T-helper 17 cell (primary cell): ENCODE results near the gene RASA3. TPM values are rescaled to one million over a fixed set of nuclear protein-coding genes. Genes with fewer than 3 reads are reported as not detected.
"Not testable (repeated sequence)": the region's sequence is repeated elsewhere in the genome, so short reads cannot be mapped to it uniquely, and the experiment has no call there.

Experiments used
- ATAC-seq: fragments of 150-1000 bp; cut with Tn5 transposase; 2 replicates; pipeline ENCODE4 v1.10.0; 2021; ENCODE audit warnings: mild to moderate bottlenecking, moderate library complexity
- DNase-seq, 3 donors: peaks; one replicate each; pipeline versions ENCODE4 v3.0.0 to v3.0.0-alpha.2; 2020 to 2021
- H3K9me3 ChIP-seq: one replicate; pipeline ENCODE4 v1.7.0; 2013; ENCODE audit warnings: low read length, mild to moderate bottlenecking; ENCODE audit not compliant: control insufficient read depth, poor library complexity, severe bottlenecking
- H3K27ac Mint-ChIP-seq: one replicate; pipeline ENCODE4 v1.8.0; 2022; ENCODE audit warnings: mild to moderate bottlenecking, moderate library complexity, mixed read lengths
- H3K27me3 Mint-ChIP-seq: one replicate; pipeline ENCODE4 v1.8.0; 2022; ENCODE audit warnings: mixed read lengths
- H3K36me3 Mint-ChIP-seq: one replicate; pipeline ENCODE4 v1.8.0; 2022; ENCODE audit warnings: low read depth, mixed read lengths
- H3K4me1 Mint-ChIP-seq: one replicate; pipeline ENCODE4 v1.8.0; 2022; ENCODE audit warnings: mild to moderate bottlenecking, mixed read lengths
- H3K4me3 Mint-ChIP-seq: one replicate; pipeline ENCODE4 v1.8.0; 2022; ENCODE audit warnings: mild to moderate bottlenecking, moderate library complexity, mixed read lengths
- total RNA-seq, 4 donors: library from RNA in 2 of 4; stranded (reverse) in 2 of 4; gene quantifications; one replicate each; pipeline ENCODE4 v1.2.3 and lab custom pipeline; 2022 to 2026

The RASA3 gene
- total RNA-seq, 2 donors from 2014 or later, result 204 to 215 TPM

GRCh38 chr13:114107686-114108081, 24.7 kb downstream of the RASA3 start:
- DNase-seq (peak in 1 of 3 donors; percentile 6), ATAC-seq (no peak)
- Mint-ChIP-seq H3K27ac (peak overlapping the region; percentile 95), H3K36me3 (peaks cover 5% of the 10 kb centered on the region), H3K4me3 (peak overlapping the region; percentile 92), H3K4me1 (peaks cover 50% of the 10 kb centered on the region), H3K27me3 (no peaks in the 10 kb centered on the region)
- H3K9me3 ChIP-seq, result no peaks in the 10 kb centered on the region

DNA sequence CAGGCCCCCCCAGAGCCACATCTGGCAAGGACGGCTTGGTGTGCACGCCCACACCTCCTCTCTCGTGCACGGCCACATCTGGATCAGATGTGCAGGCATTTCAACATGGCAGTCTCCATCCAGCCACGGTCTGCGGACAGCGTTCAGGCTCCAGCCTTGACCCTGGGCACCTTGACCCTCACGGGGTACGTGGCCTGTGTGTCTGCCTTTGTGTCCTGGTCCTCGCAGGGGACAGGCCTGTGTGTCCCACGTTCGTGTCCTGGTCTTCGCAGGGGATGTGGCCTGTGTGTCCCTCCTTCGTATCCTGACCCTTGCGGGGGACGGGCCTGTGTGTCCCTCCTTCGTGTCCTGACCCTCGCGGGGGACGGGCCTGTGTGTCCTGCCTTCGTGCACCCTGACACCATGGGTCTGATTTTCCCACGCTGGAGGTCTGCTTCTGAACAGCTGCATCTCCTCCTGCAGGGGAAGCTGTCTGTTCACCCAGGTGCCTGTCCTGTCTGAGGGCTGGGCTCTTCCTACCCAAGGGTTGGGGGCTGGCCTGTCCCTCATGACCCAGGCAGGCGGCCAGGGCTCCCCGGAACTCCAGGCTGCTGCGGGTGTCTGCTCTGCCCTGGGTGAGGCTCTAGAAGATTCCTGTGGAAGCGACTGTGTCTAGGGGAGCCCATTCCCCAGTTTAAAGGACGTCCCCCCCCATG, 25.3 kb downstream of the RASA3 start:
- peaks cover 5% of the 10 kb centered on the region for H3K36me3 Mint-ChIP-seq
- DNase-seq (peak in 1 of 3 donors; percentile 7), ATAC-seq (no peak)
- no peaks in the 10 kb centered on the region for H3K27me3 Mint-ChIP-seq
- peaks cover 51% of the 10 kb centered on the region for H3K4me1 Mint-ChIP-seq
- no peaks in the 10 kb centered on the region for H3K9me3 ChIP-seq
- peak overlapping the region; percentile 95 for H3K27ac Mint-ChIP-seq
- H3K4me3 Mint-ChIP-seq, result no peak overlapping the region

DNA sequence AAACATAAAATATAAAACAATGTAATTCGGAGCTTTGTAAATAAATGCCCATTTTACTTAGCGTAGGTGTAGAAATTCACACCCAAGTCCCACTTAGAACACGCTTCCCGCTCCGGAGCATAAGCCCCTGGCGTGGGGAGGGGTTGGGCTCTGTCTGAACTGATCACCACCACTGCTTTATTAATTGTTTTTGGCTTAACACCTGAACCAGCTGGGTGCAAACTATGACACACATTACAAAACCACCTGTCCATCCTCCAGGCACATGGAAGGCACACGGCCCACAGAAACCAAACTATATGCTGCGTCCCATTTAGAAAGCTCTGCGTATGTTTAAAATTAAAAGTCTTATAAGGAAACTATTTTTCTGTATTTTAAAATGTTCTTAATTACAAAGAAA, 25.9 kb downstream of the RASA3 start:
- H3K9me3 ChIP-seq, result no peaks in the 10 kb centered on the region
- Mint-ChIP-seq H3K4me1 (peaks cover 52% of the 10 kb centered on the region), H3K4me3 (no peak overlapping the region), H3K36me3 (peaks cover 5% of the 10 kb centered on the region), H3K27ac (no peak overlapping the region), H3K27me3 (no peaks in the 10 kb centered on the region)
- no peak for ATAC-seq
- no peak for DNase-seq

GRCh38 chr13:114105521-114106225, 26.8 kb downstream of the RASA3 start:
- peaks cover 53% of the 10 kb centered on the region for H3K4me1 Mint-ChIP-seq
- peak overlapping the region; percentile 63 for H3K27ac Mint-ChIP-seq
- H3K27me3 Mint-ChIP-seq, result no peaks in the 10 kb centered on the region
- ATAC-seq, result no peak
- no peak for DNase-seq
- H3K4me3 Mint-ChIP-seq, result peak overlapping the region; percentile 33
- H3K9me3 ChIP-seq, result no peaks in the 10 kb centered on the region
- H3K36me3 Mint-ChIP-seq, result peaks cover 5% of the 10 kb centered on the region

- Mint-ChIP-seq H3K4me3 (peak overlapping the region; percentile 64), H3K4me1 (peaks cover 52% of the 10 kb centered on the region), H3K27me3 (no peaks in the 10 kb centered on the region), H3K27ac (peak overlapping the region; percentile 63), H3K36me3 (peaks cover 5% of the 10 kb centered on the region)
- ATAC-seq, result peak; percentile 29
- no peak for DNase-seq
- no peaks in the 10 kb centered on the region for H3K9me3 ChIP-seq
These were observed 27.5 kb downstream of the RASA3 start for GRCh38 chr13:114104655-114105520.

- peaks cover 45% of the 10 kb centered on the region for H3K4me1 Mint-ChIP-seq
- no peak for DNase-seq
- ATAC-seq, result no peak
- peak overlapping the region; percentile 64 for H3K4me3 Mint-ChIP-seq
- H3K36me3 Mint-ChIP-seq, result peaks cover 5% of the 10 kb centered on the region
- H3K9me3 ChIP-seq, result no peaks in the 10 kb centered on the region
- no peaks in the 10 kb centered on the region for H3K27me3 Mint-ChIP-seq
- peak overlapping the region; percentile 34 for H3K27ac Mint-ChIP-seq
These were observed 28.4 kb downstream of the RASA3 start for GRCh38 chr13:114103801-114104654.

DNA sequence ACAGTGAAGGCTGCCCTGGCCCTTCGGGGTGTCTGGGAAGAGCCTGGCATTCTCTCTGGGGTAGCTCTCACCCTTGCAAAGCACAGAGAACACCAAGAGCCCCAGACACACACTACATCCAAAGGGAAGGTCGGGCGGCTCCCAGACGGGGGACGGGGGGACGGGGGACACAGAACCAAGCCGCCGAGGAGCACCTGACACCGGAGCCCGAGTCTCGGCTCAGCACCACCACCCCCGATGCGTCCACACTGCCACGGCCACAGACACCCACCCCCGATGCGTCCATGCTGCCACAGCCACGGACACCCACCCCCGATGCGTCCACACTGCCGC, 29.2 kb downstream of the RASA3 start:
- peaks cover 43% of the 10 kb centered on the region for H3K4me1 Mint-ChIP-seq
- not testable (repeated sequence) for ATAC-seq, DNase-seq

DNA sequence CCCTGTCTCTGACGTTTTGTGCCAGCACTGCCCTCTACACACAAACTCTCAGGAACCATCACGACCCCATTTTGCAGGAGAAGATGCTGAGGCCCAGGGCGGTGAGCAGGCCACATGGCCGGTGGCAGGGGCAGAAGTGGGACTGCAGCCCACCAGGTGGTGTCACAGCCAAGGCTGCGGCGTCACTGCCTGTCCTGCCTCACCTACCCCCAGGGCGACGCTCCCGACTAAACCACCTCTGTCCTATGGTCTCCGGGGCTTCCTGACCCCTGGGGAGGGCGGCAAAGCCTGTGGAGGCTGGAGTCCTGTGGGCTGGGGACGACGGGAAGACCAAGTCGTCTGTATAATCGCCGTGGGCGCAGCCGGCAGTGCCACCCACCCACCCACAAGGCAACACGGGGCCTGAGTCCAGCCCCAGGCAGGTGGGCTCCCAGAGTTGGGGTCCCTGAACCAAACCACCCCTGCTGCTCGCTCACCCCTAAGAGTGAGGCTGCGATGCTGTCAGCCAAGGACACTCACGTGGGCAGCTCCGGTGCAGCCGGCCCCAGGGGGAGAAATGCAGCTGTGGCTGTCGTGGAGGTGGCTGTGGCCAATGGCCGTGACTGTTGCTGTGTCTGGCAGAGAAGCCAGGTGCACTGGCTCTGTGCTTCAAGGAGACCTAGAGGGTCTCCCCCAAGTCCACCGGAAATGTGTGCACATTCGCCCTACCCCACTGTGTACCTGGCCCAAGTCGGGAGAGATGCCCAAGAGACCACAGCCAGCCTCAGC, 29.7 kb downstream of the RASA3 start:
- Mint-ChIP-seq H3K27me3 (no peaks in the 10 kb centered on the region), H3K36me3 (peaks cover 2% of the 10 kb centered on the region), H3K27ac (peak overlapping the region; percentile 62), H3K4me1 (peaks cover 43% of the 10 kb centered on the region), H3K4me3 (peak overlapping the region; percentile 76)
- DNase-seq (no peak), ATAC-seq (no peak)
- no peaks in the 10 kb centered on the region for H3K9me3 ChIP-seq

More for the DNA sequence above, 29.2 kb downstream of the RASA3 start:
- not testable (repeated sequence) for H3K9me3 ChIP-seq, H3K27me3 Mint-ChIP-seq, H3K4me3 Mint-ChIP-seq, H3K36me3 Mint-ChIP-seq
- peak overlapping the region; percentile 62 for H3K27ac Mint-ChIP-seq

- Mint-ChIP-seq H3K27me3 (no peaks in the 10 kb centered on the region), H3K36me3 (peaks cover 6% of the 10 kb centered on the region), H3K27ac (peak overlapping the region; percentile 61), H3K4me3 (peak overlapping the region; percentile 76), H3K4me1 (peaks cover 47% of the 10 kb centered on the region)
- DNase-seq (no peak), ATAC-seq (no peak)
- no peaks in the 10 kb centered on the region for H3K9me3 ChIP-seq
These were observed 30.3 kb downstream of the RASA3 start for GRCh38 chr13:114102131-114102520.

GRCh38 chr13:114101358-114102130, 30.9 kb downstream of the RASA3 start:
- Mint-ChIP-seq H3K27me3 (no peaks in the 10 kb centered on the region), H3K36me3 (peaks cover 6% of the 10 kb centered on the region), H3K4me1 (peaks cover 49% of the 10 kb centered on the region), H3K27ac (peak overlapping the region; percentile 61), H3K4me3 (peak overlapping the region; percentile 76)
- no peaks in the 10 kb centered on the region for H3K9me3 ChIP-seq
- no peak for ATAC-seq
- no peak for DNase-seq

GRCh38 chr13:114100446-114101357, 31.7 kb downstream of the RASA3 start:
- peak overlapping the region; percentile 28 for H3K4me3 Mint-ChIP-seq
- no peaks in the 10 kb centered on the region for H3K27me3 Mint-ChIP-seq
- H3K36me3 Mint-ChIP-seq, result peaks cover 6% of the 10 kb centered on the region
- peak overlapping the region; percentile 61 for H3K27ac Mint-ChIP-seq
- DNase-seq (no peak), ATAC-seq (no peak)
- no peaks in the 10 kb centered on the region for H3K9me3 ChIP-seq
- H3K4me1 Mint-ChIP-seq, result peaks cover 50% of the 10 kb centered on the region
